Fibroblast of peridontal ligament (primary cell): ENCODE results near the gene PRPF38B.

ENCODE experiments used
- DNase-seq: peaks from one replicate; pipeline ENCODE4 v3.0.0-alpha.2; 2010; ENCODE audit errors: extremely low read depth

Gene PRPF38B

DNA sequence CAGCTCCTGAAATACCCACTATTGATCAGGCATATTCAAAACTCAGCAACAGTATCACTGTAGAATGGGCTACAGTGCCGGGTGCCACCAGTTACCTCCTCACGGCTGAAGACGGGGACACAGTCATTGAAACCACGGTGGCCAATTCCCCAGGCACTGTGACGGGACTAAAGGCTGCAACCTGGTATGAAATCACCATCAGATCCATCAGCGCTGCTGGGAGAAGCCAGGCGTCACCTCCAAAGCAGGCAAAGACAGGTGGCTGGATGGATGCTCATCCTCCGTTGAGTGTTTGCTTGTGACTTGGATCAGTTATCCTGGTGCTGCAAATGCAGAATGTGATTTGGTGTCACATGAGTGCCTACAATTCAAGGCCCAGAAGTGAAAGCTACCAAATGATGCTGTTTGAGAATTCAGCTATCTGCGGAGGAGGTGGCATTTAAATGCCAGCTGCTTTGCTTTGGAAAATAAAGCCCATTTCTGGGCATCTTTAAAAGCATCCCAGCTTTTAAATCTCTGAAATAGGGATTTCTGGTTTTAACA lies 25.7 kb downstream of the PRPF38B start:
- no peak for DNase-seq

DNA sequence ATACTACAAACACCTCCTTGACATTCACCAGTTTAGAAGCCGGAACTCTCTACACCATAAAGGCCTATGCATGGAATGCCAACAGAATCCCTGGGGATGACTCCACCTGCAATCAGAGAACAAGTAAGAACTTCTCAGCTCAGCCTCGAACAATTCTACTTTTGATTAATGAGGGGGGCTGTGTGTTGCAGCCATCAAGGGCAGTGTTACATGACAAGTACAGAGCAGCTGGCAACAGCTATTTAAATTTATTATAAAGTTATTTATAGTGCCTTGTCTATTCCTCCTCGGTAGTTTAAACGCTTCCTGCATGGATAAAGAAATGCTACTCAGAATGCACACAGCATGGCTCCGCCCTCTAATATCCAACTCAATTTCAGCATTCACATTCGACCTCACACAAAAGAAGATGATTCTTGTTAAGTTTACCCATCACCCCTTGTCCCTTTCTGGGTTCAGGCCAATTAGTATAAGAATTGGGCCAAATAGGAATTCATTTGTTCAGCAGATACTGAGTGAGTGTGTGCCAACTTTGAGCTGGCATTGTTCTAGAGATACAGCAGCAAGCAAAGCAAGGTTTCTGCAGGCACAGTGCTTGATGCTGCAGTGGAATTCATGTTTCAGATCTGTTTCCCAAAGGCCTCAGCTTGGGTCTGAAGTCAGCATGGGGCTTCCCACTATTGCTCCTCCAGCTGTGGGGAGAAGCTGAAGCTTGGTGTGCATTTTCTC lies 27.0 kb downstream of the PRPF38B start:
- no peak for DNase-seq

DNA sequence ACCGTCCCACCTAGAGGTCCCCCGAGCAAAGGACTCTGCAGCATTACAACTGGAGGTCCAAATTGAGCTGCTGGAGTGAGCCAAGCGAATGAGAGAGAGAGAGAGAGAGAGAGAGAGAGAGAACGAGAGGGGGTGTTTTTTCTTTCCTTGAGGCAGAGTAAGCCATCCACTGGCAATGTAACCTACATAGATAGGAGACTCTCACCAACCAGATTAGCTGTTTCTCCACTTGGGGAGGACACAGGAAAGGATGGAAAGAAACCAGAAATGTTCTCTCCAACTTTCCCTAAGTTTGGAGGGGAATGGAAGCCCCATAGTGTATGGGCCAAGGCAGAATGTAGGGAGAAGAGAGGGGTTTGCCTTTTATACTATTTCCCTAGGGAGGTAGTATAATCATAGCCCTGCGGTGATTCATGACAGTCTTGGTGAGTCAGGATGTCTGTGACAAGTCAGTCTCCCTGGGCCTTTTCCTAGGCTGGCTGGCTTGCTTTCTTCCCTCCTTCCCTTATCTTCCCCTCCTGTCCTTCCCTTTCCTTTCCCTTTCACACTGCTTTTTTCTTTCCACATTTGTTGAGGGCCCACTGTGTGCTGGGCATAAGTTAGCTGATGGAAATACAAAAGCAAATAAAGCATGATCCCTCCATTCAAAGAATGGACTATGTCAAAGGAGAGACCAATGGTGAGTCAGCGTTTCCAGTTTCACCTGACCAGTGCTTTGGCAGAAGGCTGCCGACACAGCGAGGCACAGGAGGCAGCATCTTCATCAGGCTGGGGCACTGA lies 27.7 kb downstream of the PRPF38B start:
- DNase-seq: peak; percentile 79

DNA sequence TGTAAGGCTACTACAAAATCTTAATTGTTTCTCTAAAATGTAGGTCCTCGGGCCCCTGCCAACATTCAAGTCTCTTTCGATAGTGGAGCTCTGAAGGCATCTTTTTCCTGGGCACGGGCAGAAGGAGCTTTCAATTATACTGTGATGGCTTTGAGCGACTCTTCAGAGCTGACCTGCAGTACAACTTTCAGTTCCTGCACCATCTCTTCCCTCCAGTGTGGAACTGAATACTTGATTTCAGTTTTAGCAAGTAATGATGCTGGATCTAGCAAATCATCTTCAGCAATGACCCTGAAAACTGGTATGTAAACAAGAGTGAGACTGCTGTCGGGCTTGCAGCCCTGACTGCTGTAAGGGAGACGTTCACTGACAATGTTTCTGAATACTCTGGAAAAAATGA lies 30.2 kb downstream of the PRPF38B start:
- peak; percentile 80 for DNase-seq

DNA sequence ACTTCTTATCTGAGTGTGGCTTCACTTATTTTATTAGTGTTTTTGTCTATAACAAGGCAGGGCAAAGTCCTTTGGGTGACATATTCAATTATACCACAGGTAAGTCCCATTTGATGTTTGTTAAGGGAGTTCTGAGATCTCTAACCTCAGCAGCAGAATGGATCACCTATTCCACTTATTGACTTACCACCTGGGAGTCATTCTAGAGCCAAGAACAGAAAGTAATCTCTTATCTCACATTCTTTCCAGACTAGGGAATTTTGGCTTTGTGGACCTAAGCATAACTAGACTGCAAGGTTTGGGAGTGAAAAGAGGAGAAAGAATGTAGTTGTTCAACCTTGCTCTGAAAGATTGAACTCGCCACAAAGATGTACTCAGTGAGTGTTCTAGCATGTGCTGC lies 33.8 kb downstream of the PRPF38B start:
- no peak for DNase-seq

DNA sequence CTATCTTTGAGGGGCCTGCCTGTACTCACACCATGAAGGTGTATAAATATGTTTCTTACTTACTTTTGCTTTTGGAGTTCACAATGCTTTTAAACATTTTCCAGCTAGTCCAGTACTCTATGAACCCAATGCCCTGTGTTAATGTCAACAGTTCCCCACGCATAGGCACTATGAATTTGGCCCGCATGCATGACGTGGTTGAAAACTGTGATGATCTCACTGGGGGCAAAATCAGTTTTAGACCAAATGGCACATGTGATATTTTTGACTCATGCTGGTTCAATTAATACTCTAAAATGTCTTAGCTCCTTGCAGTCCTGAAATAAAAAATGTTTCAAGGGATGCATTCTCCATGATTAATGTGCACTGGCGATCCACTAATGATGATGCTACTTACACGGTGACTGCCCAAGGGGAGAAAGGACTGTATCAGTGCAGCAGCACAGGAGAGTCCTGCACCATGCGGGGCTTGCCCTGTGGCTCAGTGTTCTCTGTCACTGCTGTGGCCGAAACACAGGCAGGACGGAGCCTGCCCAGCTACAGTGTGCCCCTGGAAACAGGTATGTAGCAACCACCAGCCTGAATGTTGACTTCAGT lies 36.3 kb downstream of the PRPF38B start:
- no peak for DNase-seq

DNA sequence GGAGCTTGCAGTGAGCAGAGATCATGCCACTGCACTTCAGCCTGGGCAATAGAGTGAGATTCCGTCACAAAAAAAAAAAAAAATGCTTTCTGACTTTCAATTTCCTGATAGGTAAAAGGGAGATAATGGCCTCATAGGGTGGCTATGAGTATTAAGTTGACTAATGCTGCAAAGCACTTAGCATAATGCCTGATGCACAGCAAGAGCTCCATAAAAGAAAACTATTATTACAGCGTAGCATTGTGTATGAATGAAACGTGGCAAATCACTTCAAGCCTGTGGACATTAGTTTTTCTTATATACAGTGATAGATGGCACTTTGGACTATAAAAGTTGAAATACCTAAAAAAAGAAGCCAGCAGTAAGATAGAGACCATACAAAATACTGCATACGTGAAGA lies 37.4 kb downstream of the PRPF38B start:
- no peak for DNase-seq

DNA sequence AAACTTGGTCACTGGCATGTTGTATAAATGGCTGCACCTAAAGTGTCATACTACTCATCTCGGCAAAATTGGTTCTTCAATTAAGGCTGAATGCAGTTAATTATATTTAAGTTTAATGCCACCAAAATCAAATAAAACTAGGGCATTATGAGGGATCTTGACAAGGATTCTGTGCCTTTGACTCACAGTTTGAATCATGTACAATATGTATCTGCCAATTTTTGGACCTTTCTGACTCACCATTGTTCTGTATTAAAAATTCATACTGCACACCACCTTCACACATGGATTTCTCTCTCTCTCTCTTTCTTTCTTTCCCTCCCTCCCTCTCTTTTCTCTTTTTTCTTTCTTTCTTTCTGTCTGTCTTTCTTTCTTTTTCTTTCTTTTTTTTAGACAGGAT lies 40.3 kb downstream of the PRPF38B start:
- no peak for DNase-seq

DNA sequence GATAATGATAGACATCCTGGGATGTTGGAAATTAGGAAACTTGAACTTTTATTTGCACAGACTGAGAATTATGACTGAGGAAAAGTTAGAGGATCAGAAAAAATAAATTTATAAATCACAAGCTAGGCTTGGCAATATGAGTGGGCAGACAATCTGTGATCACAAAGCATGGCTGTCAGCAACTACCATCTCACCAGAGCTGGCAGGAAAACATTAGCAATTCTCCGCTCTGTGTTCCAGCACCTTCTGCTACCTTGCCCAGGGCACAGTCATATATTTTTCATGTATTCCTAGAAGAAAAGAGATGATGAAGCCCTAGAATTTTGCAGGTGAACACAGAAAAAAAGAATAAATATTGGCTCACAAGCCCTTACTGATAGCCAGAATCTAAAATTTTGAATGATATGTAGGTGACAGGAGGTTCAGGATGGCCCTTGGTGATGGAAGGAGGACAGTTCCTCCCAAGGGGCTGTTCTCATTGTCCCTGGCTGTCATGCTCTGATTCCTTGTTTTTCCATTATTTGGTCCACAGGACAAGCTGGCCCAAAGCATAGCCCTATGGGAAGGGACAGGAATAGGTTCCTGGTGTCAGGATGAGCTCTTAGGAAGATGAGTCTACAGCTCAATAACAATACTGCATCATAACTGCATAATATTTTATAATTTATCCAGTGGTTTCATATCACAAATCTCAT lies 42.2 kb downstream of the PRPF38B start:
- DNase-seq: no peak

DNA sequence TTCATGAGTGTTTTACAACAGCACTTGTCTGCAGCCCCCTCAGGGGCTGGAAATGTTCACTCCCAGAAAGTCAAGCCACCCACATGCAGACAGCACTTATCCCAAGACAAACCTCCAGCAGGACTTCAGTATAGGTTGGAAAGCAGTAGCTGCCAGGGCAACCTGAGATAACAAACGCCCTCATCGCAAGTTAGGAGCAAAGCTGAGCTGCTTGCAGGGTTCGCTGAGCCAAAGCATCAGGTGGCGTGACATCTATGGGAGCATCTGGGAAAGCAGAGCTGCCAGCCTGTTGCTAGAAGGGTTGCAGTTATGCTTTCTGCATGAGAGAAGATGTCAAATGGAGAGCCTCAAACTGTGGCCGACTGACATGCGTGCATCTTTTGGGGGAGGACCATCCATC lies 50.1 kb downstream of the PRPF38B start:
- no peak for DNase-seq

DNA sequence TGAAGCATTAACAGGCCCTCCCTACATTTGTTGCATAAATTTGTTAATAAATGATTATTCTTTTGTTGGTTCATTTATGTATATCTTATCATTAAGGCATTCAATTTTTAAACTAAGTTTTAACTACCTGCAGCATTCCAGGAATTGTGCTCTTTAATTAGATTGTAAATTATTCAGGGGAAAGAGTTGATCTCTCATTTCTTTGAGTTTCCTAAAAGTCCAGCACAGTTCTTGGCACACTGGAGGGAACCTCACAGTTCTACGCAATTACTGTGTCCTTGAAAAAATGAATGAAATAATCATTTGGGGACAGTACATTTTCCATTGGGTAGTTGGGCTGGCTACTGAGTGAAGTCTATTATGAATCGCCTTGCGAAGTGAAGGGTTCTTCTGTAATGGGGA lies 53.9 kb downstream of the PRPF38B start:
- no peak for DNase-seq

DNA sequence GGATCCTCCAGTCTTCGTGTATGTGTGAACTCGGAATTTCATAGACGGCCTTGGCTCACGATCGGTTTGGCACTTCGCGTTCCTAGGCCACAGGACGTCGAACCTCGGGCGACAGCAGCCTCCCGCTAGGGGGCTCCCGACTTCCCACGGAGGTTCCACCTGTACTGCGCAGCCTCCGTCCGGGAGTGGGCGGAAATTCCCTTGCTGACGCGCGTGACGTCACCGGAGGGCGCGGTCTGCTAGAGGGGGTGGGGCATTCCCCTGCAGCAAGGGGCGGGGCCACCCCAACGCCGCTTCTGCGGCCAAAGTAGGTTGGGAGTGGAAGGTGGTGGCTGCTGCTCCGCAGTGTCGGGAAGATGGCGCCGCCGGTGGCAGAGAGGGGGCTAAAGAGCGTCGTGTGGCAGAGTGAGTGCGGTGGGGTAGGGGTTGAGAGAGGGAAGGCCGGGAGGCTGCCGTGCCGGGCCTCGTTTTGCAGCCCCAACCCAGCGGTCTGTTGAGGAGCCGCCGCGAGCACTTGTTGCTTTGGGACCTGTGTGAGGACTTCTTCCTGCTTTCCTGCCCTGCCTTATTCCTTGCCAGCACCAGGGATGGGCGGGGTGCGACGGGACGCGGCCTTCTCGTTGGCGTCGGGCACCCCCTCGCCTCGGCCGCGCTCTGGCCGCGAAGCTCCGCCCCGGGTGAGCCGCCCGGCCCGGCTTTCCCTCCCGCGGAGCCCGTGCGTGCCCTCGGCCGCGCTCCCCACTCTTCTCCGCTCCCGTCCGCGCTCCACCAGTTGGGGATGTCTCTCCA lies 54.5 kb downstream of the PRPF38B start, which contains the start of gene STXBP3:
Gene STXBP3 (plus strand): TSS at position 293 of the 789 bp plus-strand sequence. CDS start 64 bp downstream, at position 357.
- peak; percentile 97 for DNase-seq

DNA sequence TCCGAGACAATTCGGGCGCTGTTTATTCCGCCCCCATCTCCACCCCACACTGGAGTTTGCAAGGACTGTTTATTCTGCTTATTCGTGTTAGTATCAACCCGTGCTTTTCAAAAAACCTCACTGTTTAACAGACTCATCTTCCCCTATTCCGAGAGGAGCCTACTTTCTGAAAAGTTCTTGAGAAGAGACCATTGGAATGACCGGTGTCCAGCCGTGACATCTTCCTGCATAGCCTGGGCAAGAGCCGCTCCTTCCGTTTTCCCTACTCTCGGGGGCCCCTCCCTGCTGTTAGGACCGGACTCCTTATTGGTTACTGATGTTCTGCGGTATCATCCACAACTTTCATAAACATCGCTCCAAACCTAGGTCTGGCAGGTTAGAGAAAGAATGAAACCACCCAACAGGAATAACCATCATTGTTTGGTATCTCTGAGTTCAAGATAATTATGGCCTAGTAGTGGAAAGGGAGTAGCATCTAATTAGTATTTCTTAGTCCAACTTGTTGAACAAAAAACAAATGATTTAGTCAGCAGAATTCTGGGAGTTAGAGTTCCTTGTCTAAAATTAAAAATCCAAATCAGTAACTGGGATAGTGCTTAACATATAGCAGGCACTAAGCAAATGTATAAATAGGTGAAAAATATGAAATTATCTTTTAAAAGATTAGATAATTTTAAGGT lies 55.2 kb downstream of the PRPF38B start:
- peak; percentile 81 for DNase-seq

DNA sequence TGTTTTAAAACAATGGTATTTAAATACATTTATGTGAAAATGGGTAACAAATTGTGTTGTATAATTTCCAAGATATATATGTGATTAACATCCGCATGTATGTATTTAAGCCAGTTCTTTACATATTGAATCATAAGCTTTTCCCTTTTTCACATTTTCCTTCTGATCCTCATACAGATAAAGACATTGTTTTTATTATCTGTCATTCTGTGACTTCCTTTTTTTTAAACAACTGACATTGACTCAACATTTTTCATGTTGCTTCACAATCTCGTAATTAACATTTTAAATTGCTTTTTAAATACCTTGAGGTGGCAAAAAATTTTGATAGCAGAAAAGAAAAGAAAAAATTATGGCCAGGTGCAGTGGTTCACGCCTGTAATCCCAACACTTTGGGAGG lies 55.8 kb downstream of the PRPF38B start:
- DNase-seq: no peak

DNA sequence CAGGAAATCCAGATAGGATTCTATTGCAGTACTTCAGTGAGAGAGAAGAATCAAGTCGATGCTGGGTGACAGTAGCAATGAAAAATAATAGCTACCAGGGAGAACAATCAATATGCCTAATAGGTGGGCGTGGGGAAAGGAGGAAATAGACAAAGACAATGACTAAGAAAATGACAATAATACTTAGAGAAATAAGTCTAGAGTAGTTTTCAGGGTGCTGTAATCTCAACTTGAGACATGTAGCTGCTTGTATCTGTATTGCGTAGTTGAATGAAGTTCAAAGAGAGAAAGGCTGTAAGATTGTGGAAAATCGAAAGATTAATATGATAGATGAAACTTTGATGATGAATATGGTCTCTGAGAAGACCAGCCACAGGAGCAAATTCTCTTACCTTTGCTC lies 57.0 kb downstream of the PRPF38B start:
- no peak for DNase-seq

DNA sequence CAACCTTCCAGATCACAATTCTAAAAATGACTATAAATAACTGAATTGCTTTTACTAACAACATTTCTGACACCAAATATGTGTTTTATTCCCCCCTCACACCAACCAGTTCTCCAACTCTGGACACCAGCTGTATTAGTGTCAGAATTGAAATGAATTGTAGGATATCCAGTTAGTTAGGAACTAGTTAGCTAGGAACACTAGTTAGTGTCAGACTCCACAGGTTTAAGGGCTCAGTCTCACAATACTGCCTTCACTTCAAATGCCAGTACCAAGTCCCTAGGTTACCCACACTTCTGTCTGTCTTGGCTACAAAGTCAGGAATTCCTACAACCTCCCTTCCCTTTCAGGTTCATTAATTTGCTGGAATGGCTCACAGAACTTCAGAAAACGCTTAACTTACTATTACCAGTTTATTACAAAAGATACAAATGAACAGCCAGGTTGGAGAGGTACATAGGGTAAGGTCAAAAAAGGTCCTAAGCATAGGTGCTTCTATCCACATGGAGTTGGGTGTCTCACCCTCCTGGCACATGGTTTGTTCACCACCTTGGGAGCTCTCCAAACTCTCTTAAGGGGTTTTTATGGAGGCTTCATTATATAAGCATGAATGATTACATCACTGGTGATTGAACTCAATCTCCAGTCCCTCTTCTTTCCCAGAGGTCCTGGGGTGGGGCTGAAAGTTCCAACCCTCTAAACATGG lies 58.5 kb downstream of the PRPF38B start:
- DNase-seq: no peak
